Spleen (tissue), 7 donors: Measurements from ENCODE around the gene PTGER2.

Experiments used
- CTCF ChIP-seq, 11 experiments: fragments of 200-600 bp in 7 of 11; fragments of 450-650 bp in 4 of 11; sonication (generic) in 4 of 11; IDR thresholded peaks in 8 of 11; conservative IDR thresholded peaks in 3 of 11; 1 replicate in 7 of 11; 2 replicates in 4 of 11; pipeline versions ENCODE4 v1.4.0 to v1.8.0; 2016 to 2021; ENCODE audit warnings: antibody characterized with exemption in 11 of 11, inconsistent platforms in 4 of 11, mild to moderate bottlenecking in 1 of 11
- POLR2A ChIP-seq, 3 donors: fragments of 450-650 bp; IDR thresholded peaks; one replicate each; pipeline ENCODE4 v1.5.1; 2017; ENCODE audit warnings: antibody characterized with exemption in 3 of 3, mild to moderate bottlenecking in 1 of 3
- POLR2AphosphoS5 ChIP-seq, 3 donors: sonication (generic); formaldehyde crosslinking; IDR thresholded peaks; one replicate each; pipeline ENCODE4 v1.5.1; 2017; ENCODE audit warnings: antibody characterized with exemption in 3 of 3
- donor health status: DM: no; HTN: no; CAD: no; lungs with moderate emphysema.
- donor health status: DM: no; HTN: no; CAD: no.
- donor health status: DM: no; HTN: no; CAD: no.

DNA sequence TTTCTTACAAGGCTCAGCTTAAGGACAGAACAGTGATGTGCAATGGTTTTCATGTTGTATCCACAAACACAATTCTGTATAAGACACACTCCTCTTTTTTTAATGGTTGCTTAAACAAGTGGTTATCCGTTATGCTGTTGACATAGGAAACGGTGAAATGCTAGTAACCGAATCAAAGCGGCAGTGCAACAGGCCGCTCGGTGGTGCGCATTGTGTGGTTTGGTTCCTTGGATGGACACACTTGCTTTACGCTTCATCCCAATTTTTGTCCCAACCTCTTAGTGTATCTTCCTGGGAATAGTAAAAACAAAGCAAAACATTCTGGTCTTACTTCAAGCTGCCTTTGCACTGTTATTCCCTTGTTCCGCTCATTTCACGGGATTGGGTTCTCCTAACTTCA lies 650 bp upstream of the PTGER2 start:
- TF ChIP-seq POLR2A (IDR thresholded peaks at IDR 0.05) = no peak
- no peak for TF ChIP-seq CTCF (IDR thresholded peaks at IDR 0.05 in 8 of 11, conservative IDR thresholded peaks at IDR 0.05 in 3 of 11)
- no peak for TF ChIP-seq POLR2AphosphoS5 (IDR thresholded peaks at IDR 0.05)
